NCI-H345 treated with DMSO at 0.1 percent for 48 hours (cell line): ENCODE results near the gene AFF3.

Experiments
- DNase-seq: peaks from one replicate; lab custom pipeline; 2025; ENCODE audit not compliant: unreplicated experiment; lab: John Stamatoyannopoulos, UW

Gene AFF3

GRCh38 chr2:100073110-100073509 is 69.3 kb downstream of the AFF3 start:
- no peak for DNase-seq

DNA sequence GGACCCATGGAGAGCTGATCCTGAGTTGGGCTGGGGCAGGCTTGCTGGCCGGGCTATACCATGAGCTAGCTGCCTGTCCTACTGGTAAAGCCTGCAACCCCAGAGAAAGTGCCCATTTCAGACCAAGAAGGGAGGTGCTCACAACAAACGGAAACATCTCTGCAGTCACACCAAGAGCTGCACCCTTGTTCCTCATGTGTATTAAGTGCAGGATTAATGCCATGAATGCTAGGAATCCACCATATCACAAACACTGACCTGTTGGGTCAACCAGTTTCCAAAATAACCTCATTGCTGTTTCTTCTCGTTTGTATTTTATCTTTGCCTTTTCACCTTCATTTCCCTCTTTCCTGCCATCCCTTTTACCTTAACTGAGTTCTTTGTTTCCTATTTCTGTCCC is 69.9 kb downstream of the AFF3 start:
- no peak for DNase-seq

DNA sequence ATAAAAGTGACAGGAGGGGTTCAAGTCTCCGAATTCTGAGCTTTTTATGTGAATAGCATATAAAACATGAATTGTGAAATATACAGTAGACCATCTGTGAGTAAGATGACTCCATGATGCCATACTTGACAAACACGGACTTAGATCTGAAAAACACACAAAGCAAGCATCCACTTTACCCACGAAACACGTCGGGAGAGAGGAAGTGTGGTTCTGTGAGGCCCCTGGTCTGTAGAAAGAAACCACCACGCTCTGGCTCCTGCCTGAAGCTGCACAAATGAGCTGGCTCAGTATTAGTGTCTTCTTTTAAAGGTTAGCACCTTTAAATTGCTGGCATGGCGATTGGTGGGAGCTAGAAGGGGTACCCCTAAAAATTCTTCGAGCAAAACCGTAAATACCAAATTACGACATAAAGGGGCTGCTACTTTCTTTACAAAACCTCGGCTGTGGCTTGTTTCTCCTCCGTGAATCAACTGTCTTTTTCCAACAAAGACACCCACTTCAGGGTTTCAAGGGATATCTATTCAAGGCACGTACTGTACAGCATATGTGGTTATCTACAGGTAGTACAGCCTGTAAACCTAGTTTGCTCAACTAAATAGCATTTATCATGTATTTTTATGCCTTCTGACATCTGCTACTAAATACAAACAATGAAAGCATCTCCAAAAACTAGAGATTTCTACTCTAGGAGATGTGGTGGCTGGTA is 70.9 kb downstream of the AFF3 start:
- no peak for DNase-seq

- DNase-seq = no peak
Observed at GRCh38 chr2:100070078-100070477, 72.3 kb downstream of the AFF3 start.

DNA sequence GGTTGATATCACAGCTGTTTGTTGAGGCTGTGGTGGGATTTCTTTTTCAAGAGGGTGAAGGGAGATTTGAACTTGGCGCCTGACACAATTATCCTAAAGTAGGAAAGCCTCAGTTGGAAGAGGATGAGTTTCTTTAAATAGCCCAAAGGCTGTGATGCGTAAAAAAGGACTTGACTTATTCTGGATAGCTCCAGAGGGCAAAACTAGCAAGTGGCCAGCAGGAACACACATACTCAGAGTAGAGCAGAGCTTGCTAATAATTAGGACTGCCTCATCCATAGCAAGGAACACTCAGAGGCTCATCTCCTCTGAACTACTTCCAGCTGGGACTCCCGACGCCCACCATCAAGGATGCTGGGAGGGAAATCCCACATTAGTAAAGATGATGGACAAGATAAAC is 74.0 kb downstream of the AFF3 start:
- no peak for DNase-seq

DNA sequence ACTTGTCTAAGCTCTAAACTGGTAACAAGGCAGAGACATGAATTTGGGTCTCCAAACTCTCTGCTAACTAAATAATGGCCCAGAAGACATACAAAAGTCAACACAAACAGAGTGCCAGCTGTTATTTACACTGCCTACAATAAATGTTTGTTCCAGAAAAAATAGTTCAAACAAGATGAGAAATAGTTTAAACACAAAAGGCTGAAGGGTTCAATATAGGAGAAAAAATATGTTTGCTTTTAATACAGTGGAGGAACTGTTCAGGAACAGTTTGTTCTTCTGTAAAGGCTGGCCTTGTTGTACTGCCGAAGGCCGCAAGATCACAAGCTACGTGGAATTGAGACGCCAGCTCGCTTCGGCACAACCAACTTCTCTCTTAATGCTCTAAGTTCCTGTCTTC is 74.6 kb downstream of the AFF3 start:
- no peak for DNase-seq

DNA sequence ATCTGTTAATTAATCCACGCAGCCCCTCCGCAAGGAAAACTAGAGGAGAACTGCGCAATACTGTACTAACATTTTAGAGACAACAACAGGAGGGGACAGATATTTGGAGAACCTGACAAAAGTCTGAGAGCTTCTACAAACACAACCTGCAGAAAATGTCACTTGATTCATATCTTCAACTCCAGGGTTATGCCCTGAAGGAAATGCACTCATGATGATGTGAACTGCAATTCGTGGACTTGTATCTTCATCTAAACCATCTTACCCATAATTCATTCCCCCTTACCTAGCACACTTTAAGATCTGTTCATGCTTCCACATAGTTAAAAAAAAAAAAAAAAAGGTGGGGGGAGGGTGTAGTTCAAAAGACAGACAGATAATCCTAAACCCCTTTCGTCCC is 75.5 kb downstream of the AFF3 start:
- no peak for DNase-seq

GRCh38 chr2:100066246-100066645 is 76.1 kb downstream of the AFF3 start:
- DNase-seq = no peak

DNA sequence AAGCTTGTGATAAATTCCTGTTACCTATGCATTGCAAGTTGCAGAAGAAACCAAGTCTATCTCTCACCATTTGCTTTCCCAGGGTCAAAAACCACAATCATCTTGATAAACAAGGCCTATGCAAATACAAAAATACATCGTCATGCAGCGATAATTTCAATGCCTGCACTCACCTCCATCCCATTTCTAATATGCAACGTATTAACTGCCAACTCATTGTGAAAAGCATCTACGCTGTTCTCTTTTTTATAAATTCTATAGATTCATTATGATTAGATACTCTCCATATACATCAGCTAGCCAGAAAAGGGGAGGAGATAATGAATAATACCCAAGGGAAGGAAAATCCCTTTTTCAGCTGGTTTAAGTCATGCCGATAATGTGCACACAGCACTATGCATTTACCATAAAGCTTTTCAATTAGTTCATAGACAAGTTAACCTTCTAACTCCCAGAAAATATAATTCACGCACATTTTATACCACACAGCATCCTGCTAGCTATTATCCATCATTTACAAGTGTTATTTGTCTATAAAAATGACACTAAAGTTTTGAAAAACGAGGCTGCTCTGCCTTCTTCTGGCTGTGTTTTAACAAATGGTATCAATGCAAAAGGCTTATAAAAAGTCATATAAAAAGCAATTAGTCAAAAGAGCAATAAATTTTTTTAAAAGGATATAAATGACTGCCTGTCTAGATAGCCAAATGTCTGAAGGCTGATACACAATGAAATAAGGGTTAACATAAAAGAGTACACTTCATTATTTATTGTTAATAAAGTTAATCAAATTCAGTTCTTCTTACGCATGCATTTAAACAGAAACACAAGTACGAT is 77.6 kb downstream of the AFF3 start:
- DNase-seq = no peak

DNA sequence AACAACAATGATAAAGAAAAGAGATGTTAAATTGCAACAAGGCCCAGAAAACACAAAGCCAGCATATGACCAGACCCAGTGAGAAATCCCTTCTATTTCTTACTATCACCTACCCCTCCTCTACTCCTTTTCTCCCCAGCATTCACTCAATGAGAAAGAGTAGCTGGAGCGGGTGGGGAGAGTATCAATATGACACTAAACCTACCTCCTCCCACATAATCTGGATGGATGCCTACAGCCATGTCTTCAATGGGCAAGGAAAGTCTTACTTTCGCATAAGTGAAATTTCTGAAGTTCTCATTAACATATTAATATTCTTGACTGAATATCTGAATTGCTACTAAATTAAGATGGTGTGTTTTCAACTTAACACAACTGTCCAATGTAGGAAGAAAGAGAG is 78.2 kb downstream of the AFF3 start:
- DNase-seq = no peak

DNA sequence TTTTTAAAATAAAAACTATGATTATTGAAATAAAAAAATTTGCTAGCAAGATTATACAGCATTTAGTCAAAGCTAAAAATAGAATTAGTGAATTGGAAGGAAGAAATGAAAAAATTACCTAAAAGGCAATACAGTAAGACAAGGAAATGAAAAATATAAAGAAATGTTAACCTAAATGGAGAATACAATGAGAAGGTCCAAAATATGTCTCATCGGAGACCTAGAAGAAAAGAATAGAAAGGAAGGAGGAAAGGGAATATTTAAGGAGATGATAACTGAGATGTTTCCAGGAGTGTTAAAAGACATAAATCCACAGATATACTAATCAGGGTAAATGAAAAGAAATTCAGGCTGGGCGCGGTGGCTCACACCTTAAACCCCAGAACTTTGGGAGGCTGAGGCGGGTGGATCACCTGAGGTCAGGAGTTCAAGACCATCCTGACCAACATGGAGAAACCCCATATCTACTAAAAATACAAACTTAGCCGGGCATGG is 78.9 kb downstream of the AFF3 start:
- no peak for DNase-seq

DNA sequence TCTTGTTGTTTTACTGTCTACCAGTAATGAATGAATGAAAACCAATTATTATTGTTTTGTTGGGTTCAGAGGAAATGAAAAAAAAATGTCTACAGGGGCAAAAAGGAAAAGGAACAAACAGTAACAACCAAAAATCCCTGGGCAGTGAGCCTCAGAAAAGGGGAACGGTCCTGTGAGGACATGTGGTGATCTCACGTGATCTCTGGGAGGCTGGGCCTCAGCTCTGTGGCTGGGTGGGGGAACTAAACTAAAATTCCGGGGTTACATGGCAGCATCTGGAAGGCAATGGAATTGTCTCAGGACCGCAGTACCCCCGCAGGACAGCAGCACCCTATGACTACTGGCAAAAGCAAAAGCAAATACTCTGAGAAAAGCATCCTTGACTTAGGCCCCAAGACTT is 80.1 kb downstream of the AFF3 start:
- no peak for DNase-seq

DNA sequence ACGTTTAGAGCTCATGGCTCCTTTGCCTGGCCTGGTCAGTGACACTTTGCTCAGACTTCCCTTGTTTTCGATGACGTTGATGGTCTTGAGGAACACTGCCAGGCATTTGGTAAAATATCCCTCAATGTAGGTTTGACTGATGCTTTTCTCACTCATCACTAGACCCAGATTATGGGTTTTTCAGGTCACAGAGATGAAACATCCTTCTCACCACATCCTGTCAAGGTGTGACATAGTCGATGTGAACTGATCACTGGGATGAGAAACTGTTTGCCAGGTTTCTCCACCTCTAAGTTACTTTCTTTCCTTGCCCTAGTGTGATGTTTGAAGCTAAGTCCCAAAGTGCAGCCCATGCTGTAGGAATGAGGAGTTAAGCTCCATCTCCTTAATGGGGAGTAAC is 81.5 kb downstream of the AFF3 start:
- DNase-seq = no peak

DNA sequence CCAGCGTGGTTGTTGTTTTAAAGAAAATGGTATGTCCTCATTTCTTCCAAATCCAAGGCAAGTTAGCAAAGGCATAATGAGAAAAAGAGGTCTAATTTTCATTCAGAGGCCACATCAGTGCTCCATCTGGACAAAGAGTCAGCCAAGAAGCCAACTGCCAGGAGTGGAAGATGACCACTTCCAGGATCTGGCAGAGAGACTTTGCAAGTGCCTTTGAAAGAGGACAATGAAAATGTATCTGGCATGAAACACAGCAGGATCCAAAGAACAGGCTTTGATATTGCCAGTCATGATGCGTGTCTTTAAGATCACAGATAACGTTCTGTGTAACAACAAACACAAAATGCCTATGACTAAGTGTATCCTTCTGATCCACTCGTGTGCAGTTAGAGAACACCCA is 82.8 kb downstream of the AFF3 start:
- DNase-seq = no peak

GRCh38 chr2:100057901-100058261 is 84.5 kb downstream of the AFF3 start:
- DNase-seq = no peak

- no peak for DNase-seq
Observed at GRCh38 chr2:100054426-100054825, 88.0 kb downstream of the AFF3 start.

DNA sequence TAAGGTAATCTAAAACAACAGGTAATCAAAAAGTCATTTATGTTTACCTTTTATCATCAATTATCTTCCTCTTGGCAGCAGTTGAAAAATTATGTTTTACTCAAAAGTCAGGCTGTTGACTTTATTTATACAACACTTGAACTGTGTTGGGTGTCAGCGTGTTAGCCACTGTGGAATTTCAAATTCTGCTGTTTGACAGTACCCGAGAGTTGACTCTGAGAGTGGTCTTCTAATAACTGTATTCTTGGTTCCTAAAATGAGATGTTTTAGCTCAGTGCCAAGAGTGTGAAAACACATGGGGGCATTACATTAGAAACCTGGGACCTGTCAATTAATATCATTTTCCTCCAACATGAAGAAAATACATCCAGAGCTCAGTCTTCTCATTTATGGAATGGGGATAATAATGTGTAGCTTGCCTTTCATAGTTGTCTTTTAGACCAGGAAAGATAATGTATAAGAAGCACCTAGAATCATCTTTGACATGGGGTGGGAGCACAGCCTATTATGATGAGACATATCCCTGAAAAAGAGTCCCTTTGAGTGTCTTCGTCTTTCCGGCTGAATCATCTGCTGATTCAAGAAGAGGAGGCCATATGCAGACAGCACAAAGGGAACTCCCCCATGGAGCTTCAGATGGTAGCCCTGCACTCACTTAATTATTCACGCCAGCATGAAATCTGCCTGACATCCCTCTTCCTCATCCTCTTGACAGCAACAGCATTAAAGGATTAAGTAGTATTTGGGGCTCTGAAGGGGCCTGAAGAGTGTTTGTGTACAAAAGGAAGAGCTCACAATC is 89.1 kb downstream of the AFF3 start:
- DNase-seq = no peak

- DNase-seq = no peak
Observed at GRCh38 chr2:100052650-100053049, 89.7 kb downstream of the AFF3 start.

DNA sequence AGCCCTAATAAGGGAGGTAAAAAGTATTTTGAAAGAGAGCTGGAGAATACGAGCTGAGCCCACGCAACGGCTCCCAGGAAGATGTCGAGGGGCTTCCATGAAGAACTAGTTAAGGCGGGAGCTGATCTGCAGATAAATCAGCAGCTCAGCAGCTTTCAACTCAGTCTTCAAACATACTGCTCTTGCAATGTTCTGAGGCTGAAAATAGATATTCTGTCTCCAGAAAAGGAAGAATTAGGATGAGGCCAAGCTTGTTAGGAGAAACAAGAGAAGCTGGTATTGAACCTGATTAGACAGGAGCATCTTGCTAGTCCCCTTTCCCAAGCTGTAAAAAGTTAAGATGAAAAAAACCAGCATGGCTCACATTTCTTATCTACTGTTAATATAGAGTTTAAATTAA is 91.1 kb downstream of the AFF3 start:
- DNase-seq = no peak

DNA sequence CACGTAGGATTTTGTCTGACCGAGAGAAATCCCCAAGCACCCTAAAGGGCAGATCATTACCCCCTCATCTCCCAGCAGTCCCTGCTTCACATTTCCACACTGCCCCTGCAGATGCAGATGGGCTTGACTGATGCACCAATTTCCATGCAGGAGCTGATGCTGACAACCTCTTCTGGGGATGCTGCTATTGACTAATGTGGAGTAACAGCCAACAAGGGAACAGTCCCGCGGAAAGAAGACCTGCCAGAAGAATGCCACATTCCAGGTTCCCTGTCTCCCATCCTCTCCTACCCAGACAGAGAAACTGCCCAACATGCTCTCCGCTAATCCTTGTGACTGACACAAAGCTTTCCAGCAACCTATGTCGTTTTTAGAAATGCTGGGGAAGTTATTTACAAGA is 91.7 kb downstream of the AFF3 start:
- DNase-seq = no peak
